CD4-positive, alpha-beta T cell treated with Interleukin-15 for 4 hours (primary cell): Measurements from ENCODE around the gene GOLGA7B.

ENCODE experiments used
- DNase-seq: peaks from one replicate; pipeline ENCODE4 v3.0.0-alpha.2; 2020; ENCODE audit warnings: low spot score

The GOLGA7B gene

GRCh38 chr10:97868134-97868685, 18.6 kb downstream of the GOLGA7B start:
- no peak for DNase-seq

GRCh38 chr10:97869091-97870042, 19.7 kb downstream of the GOLGA7B start:
- DNase-seq: peak; percentile 85

- DNase-seq: no peak
Observed at GRCh38 chr10:97870990-97871389, 21.3 kb downstream of the GOLGA7B start.

DNA sequence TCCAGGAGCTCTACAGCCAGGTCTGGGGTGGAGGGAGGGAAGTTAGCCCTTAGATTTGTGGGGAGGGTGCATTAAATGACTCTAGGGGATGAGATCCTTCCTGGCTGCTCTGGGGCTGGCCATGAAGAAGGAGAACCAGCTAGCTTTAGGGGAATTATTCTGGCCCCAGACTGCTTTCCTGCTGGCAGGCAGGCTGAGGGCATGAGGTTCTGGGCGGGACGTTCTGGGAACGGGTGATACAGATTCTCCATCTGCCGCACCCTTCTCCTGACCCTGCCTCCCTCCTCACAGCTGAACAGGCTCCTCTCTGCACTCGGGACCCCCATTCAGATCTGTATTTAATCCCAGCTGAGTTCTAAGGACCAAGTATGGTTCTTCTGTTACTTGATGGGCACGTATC, 23.9 kb downstream of the GOLGA7B start:
- no peak for DNase-seq

DNA sequence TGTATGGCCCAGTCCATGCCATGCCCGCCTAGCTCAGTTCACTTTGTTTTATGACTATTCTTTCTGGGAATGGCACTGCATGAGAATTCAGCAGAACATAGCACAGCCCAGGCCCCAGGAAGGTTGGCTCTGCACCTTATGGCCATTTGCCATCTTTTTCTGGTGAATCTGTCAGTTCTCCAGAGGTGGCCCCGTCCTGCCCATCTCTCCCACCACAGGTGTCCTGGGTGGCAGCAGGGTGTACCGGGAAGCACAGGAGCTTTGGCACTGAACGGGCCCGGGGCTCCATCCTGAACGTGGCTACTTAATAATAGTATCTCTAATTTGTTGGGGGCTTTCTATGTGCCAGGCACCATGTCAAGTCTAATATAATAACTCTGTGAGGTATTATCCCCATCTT, 24.7 kb downstream of the GOLGA7B start:
- no peak for DNase-seq

- DNase-seq: no peak
Observed at GRCh38 chr10:97875391-97875790, 25.7 kb downstream of the GOLGA7B start.

DNA sequence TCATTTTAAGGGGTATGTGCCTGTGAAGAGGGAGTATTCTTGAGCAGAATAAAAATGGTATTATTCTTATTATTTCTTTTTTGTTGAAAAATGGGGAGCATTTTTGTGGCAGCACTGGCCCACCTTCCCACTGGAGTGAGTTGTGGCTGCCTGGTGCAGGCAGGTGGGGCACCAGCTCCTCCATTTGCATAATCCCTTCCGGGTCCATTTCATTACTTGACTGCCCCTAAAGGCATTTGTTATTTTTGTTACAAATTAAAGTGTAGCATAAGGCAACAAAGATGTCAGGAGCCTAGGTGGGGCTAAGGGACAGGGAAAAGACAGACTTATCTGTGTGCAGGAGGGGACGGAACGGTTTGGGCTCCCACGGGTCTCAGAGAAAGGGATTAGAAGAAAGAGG, 26.8 kb downstream of the GOLGA7B start:
- DNase-seq: no peak

DNA sequence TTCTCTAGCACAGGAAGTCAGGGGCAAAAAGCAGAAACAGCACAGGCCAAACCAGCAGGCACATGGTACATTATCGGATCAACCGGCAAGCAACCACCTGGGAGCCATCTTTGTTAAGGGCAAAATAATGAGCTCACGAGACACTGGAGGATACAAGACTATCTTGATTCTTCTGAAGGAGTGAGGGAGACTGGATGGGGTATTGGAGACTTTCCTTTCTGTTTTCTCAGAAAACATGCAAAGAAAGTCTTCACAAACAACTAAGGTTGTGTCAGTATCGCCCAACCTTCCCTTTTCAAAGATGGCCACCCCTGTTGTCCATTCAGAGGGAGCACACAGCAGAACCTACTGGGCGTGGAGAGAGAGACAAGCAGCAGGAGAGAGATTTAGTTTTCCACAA, 29.6 kb downstream of the GOLGA7B start:
- DNase-seq: no peak

DNA sequence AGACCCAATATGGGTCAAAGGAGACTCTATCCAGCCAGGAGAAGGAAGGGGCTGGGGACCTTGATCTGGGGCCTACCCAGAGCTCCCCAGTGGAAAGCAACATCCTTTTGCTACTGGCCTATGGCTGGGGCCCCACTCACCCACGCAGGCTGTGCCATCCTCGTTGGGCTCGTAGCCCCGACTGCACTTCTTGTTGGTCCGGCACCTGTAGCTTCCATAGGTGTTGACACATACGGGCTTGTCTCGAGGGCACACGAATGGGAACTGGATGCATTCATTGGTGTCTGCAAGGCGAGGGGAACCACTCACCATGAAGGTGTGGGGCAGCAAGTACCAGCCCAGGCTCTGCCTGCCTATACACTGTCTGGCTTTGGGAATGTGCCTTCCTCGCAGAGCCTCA, 30.5 kb downstream of the GOLGA7B start:
- no peak for DNase-seq

- peak; percentile 20 for DNase-seq
Observed at GRCh38 chr10:97882142-97883091, 32.8 kb downstream of the GOLGA7B start.

GRCh38 chr10:97883092-97883485, 33.4 kb downstream of the GOLGA7B start:
- no peak for DNase-seq

DNA sequence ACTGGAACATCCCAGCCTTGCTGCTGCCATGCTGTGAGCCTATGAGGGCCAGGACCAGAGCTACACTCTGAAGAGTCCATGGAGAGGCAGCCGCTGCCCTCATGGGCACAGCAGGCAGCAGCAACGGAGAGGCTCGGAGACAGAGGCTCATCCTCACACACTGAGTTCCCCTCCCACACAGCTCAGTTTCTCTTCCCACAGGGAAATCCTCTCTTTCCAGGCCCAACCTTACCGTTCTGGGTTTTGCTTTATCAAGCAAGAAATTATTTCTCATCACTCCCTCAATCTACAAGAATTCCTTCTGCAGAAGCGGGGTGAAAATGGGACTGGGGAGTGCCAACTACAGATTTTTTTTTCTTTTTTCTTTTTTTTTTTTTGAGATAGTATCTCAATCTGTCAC, 36.6 kb downstream of the GOLGA7B start:
- DNase-seq: no peak

GRCh38 chr10:97887399-97887798, 37.8 kb downstream of the GOLGA7B start:
- DNase-seq: no peak

GRCh38 chr10:97888134-97888533, 38.5 kb downstream of the GOLGA7B start:
- DNase-seq: no peak

- no peak for DNase-seq
Observed at GRCh38 chr10:97888641-97889262, 39.1 kb downstream of the GOLGA7B start.

- no peak for DNase-seq
Observed at GRCh38 chr10:97889461-97890265, 40.0 kb downstream of the GOLGA7B start.

DNA sequence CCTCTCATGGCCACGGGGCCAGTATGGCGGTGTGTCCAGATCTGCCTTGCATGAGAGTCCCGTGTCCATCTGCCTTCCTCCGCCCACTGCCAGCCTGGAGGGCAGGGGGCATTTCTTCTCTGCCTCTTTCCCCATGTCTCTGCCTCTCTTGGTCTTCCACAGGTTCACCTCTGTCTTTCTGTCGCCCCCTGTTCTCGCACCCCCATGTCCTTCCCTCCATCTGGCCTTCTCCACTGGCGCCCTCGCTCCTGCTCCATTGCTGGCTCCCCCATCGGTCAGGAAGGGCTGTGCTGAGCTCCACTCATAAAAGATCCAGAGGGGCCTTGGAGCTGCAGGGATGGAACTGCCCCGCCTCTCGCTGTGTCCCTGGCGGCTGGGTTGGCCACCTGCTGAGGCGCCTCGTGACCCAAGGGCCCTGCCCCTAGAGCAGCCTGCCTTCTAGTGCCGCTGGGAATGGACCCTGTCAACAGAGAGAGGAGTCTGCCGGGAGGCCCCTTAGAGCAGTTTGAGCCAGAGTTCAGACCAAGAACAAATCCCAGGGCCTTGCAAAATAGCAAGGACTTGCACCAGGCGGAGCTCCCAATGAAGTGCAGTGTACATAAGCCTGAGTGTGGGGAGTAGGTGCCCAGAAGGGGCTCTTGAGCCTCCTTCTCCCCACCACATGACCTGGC, 42.0 kb downstream of the GOLGA7B start:
- no peak for DNase-seq

GRCh38 chr10:97892506-97892905, 42.9 kb downstream of the GOLGA7B start:
- no peak for DNase-seq

GRCh38 chr10:97892939-97893338, 43.3 kb downstream of the GOLGA7B start:
- no peak for DNase-seq

DNA sequence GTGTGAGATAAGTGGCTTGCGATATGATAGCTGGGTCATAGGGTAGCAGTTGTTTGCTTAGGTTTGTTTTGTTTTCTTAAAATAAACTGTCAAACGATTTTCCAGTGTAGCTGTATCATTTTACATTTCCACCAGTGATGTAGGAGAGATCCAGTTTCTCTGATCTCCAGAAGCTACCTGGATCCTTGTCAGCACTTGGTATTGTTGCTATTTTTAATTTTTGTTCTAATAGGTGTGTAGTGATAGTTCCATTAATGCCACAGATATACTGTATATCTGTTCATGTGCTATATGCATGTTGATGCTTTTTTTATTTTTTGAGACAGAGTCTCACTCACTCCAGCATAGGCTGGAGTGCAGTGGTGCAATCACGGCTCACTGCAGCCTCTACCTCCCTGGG, 44.4 kb downstream of the GOLGA7B start:
- DNase-seq: no peak

DNA sequence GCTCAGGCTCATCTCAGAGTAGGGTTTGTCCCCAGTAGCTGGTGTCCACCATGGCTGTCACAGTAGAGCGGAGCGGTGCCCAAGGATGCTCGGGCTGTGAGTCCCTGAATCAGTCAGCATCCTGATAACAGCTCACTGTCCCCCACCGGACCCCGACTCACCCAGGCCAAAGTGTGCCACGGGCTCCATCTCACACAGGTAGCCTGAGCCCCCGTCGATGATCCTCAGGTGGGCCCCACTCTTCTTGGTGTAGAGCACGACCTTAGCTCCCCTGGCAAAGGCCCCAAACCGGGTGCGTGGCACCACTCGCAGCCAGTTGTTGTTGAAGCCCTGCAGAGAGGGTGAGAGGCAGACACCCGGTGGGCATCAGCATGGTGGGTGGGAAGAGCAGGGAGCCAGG, 45.4 kb downstream of the GOLGA7B start:
- DNase-seq: no peak
